Activated CD4-positive, CD25-positive, alpha-beta regulatory T cell (primary cell): ENCODE measurements around the gene PPP1R16B.

Experiments
- DNase-seq, 4 experiments: peaks; one replicate each; lab custom pipeline; 2025; lab: John Stamatoyannopoulos, UW

The PPP1R16B gene

DNA sequence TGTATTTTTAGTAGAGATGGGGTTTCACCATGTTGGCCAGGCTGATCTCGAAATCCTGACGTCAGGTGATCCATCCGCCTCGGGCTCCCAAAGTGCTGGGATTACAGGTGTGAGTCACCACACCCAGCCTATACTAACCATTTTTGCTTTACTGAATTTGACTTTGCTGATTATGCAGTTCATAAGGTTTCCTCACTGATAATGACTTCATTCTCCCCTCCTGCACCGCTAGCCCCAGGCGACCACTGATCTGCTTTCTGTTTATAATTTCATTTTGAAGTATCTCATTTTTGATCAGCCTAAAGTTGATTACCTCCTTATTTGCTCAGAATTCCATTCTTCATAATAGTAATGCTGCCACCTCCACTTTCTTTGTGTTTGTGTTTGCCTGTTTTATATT, 72.0 kb downstream of the PPP1R16B start:
- no peak for DNase-seq

DNA sequence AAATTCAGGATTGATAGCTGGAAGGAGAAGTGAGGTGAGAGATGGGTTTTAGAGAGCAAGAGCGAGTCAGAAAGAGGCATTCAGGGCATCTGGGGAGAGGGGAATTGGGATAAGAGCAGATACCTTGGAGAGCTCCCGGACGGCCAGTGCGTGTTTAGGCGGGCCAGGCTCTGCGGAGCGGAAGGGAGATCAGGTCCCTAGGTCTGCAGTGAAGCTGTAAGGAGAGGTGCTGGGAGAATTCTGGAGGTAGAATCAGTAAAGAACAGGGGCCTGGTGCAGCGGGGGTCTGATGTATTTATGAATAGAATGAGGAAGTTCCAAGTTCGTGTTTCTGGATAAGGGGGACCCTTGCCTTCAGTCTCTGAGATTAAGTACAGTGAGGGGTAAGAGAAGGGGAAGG, 73.4 kb downstream of the PPP1R16B start:
- DNase-seq = no peak

DNA sequence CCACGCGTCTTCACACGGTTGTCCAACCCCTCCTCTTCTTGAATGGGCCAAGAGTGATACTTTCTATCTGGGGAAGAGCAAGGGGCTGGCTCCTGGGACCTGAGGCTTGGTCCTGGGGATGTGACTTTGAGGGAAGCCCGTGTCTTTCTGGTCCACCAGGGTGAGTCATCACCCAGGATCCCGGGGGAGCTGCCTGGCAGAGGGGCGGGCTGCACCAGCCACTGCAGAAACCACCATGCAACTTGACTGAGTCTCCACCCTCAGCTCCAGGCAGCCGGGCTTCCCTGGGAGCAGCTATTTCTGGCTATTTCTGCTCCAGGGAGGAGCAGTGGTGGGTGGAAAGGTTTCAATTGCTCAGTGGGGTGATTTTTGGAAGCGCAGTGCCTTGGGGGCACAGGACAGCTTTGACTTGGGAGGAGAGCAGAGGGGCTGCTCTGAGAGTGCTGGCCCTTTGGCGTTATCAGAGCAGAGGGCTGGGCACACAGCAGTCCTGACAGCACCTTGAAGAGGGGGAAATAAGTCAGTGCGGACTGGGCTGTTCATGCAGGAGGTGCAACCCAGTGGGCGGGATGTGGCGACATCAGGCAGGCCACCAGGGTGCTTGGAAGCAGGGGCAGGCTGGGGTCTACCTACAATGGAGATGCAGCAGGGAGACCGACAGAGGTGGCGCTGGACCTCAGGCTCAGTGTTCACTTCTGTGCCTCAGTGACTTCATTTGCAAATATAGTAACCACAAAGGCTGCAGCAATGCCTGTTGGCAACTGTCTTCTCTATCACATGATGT, 75.6 kb downstream of the PPP1R16B start:
- DNase-seq = no peak

DNA sequence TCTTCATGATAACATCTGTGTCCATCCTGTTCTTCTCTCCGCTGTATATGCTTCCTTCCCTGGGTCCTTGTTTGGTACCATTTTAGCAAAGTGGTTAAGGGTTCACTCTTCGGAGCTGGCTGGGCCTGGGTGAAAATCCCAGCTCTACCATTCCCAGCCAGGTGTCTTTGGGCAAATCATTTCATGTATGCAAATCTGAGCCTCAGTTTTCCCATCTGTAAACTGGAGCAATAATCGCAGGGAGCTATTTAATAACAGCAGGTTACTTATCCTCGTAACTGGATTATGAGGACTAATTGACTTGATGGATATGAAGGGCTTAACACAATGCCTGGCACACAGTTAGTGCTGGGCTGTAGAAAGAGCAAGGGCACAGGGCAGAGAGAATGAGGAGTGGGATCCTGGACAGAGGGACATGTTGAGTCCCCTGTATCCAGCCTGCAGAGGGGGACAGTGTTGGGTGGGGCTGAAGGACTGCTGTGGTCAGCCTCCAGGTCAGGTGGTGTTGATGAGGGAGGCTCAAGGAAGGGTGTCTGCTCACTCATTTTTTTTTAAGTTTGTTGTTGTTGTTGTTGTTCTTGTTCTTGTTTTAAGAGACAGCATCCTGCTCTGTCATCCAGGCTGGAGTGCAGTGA, 76.4 kb downstream of the PPP1R16B start:
- no peak for DNase-seq

DNA sequence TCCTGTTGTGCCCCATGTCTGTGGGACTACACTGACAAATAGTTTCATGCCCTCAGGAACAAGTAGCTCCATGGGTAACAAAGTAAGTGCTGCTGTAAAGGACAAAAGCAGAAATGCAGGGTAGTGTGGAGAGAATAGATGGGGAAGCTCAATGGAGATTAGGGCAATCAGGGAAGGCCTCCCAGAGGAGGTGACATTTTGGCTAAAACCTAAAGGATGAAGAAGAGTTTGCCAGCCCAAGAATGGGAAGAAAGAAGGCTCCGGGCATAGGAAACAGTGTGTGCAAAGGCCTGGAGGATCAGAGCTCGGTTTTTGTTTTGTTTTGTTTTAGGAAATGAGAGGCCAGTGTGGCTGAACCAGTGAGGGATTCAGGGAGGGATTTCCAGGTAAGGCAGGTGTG, 77.1 kb downstream of the PPP1R16B start:
- no peak for DNase-seq

DNA sequence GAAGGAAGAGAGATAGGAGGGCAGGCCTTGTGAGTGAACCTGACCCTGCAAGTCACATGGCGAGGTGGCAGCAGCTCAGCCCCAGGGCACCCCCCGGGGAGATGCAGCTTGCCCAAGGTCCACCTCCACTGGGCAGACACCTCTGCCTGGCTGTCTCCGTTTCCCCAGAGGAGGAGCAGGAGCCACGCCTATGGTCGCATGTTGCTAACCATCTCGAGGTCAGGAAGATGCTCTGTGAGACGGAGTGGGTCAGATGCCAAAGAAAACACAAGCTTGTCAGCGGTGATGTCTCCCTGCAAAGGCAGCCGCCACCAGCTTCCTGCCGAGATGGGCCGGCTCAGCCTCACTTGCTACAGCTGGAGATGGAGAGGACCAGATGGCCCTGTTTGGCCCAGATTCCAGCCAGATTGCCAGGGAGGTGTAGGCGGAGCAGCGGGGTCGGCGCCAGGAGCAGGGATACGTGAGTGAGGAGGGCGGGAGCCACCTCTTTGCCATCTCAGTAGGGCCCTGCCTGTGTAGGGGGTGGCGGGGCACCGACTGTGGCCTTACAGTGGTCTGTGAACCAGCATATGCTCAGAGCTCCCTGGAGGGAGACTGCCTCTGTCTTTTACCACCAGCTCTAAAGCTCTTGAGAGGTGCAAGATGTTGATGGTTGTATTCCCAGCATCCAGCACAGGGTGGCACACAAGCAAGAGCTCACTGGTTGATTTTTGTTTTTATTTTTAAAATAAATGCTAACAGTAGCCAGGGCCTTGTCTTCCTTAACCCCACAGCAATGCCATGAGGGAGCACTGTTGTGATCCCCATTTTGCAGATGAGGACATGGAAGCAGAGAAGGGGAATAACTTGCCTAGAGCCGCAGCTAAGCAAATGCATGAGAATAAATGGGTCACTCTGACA, 77.8 kb downstream of the PPP1R16B start:
- DNase-seq = no peak

DNA sequence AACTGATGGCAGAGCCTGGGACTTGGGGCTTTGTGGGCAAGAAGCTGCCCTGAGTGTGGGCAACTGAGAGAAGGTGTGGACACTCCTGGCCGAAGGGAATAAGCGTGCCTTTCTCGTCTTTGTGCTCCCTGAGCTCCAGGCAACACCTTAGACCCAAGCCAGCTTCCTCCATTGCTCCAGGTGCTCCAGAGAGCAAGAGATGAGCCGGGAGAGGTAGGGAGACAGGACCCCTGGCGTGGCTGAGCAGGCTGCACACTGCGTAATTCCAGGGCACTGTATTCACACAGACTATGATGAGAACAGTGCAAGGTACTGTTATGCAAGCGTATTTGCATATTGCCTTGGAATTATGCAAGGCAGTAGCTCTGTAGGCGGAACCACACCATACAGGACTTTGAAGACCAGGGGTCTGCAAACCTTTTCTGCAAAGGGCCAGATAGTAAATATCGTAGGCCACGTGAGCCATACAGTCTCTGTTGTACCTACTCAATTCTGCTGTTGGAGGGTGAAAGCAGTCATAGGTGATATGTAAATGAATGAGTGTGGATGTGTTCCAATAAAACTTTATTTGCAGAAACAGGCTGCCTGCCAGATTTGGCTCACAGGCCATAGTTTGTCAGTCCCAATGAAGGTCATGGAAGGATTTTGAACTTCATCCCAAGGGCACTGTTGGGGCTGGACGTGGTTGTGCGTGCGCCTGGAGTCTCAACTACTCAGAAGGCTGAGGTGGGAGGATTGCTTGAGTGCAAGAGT, 78.7 kb downstream of the PPP1R16B start:
- no peak for DNase-seq

DNA sequence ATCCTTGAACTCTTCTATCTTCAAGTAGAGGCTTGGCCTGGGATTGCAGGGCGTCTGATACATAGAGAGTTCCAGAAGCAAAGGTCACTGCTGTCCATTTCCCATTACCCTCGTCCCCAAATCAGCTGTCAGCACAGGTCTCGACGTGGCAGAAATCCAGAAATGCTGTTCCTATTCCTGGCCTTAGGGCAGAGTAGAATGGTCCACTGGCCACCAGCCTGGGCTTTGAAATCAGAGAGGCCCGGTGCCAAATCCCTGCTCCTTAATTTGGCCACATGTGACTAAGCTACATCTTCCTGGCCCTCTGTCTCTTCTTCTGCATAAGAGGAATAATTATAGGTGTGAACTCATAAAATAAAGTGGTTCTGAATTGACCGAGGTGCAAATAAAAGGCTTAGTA, 79.9 kb downstream of the PPP1R16B start:
- DNase-seq = no peak

DNA sequence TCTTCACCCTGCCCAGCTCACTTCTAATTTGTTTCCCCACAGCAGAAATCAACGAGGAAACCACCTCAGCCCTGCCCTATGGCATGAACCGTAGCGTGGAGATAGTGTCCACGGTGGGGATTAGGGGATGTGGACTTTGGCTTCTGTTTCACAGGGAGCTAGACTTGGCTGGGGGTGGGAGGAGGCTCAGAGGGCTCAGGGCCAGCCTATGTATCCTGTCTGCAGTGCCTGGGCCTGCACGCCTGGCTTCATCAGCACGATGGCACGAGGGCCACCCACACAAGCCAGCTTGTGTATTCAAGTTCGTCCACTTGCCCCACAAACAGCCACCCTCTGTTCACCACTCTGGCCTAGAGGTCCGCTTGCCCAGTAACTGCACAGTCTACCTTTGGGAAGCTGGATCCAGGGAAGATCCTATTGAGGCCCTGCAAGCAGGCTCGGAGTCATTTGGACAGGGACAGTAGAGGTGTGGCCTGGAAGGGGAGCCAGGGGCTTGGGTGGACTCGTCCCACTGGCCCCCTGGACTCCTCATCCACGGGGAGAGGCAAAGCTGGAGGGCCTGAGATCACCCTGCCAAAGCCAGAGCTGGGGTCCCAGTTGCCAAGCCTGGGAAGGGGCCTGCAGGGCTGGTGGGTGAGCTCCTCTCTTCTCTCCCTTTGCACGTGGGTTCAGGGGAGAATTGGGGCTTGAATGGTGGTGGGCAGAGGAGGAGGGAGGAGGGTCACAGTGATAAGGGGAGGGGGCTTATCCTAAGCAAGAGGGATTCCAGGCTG, 82.7 kb downstream of the PPP1R16B start:
- DNase-seq = no peak

DNA sequence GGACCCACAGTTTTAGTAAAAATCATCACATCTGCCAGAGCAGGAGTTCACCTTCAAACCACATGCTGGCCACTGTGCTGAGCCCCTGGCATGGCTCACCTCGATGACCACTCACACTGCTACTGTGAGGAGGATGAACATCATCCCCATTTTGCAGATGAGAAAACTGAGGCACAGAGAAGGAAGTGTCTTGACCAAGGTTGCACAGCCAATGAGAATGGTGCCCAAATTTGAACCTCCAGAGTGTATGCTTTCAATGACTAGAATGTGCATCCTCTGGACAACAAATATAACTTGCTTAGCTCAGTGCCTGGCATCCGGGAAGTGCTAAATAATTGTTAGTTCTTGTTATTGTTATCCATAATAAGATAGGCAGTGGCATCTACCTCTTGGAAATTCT, 83.6 kb downstream of the PPP1R16B start:
- no peak for DNase-seq

DNA sequence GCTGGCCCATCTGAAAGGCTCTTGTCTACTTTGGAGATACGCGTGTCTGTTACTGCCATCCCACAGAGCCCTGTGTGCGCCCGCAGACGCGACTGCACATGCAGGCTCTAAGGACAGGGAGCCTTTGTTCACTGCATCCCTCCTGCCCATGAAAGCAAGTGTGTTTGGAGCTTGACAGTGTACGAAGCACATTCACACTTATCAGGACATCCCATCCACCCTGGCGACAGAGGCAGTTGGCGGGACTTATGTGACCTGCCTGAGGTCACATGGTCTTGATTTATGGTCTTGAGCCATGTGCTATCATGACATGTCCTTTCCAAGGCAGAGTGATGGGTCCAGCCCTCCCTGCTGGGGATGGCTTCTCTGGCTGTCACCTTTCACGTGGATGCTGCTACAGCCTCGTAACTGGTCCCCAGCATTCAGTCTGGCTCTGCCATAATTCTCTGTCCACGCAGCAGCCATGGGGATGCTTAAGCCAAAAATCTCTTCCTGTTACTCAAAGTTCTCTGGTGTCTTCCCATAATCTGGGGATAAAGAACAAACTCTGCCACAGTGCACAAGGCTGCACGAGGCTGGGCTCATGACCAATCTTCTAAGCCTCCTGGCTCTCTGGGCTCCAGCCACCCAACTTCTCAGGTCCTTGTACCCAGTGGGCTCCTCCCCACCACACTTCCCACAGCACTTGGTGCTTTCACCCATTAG, 84.4 kb downstream of the PPP1R16B start:
- no peak for DNase-seq

DNA sequence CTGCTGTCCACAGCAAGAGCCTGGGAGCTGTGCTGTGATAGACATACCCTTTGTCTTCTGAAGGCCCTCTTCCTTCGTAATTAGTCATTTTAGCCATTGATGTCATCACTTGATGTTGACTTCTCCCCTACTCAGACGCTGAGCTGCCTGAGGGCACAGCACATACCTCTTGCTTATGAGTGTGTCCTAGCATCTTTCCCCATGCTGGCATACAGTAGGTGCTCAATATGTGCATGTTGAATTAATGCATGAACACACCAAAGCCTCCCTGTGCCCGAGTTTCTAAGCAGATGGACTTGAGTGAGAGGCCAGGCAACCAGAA, 85.0 kb downstream of the PPP1R16B start:
- DNase-seq = no peak

DNA sequence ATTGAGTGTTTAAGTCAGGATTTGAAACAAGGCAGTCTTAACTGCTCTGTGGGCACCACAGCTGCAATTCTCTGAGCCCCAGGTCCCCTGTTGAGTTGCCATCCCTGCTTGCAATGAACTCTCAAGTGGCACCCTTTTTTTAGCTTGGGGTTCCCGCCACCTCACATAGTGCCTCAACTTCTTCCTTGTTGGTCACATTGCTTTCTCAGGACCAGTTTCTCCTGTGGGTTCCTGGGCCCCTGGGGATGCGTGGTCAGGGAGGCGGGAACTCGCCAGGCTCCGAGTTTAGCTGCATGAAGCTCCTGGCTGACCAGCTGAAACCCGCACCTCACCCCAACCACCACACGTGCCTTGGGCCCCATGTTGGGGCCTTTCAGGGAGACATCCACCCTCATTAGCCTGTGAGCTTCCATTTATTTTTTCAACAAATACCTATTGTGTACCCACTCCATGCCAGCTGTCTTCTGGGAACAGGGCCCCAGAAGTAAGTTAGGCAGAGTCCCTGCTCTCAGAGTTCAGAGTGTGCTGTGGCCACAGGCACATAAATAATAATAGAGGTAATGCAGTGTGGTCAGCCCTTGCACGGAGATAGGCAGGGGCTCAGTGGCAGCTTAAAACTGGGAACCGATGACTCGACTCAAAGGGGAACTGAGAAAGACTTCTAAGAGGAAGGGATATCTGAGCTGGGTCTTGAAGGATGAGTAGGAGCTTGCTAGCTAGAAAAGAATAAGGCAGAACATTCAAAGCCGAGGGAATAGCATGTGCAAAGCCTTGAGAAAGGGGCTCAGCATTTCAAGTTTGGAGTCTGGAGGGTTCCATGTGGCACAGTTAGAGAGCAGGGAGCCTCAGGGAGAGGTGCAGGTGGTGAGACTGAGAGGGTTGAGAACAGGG, 86.8 kb downstream of the PPP1R16B start:
- DNase-seq = no peak

DNA sequence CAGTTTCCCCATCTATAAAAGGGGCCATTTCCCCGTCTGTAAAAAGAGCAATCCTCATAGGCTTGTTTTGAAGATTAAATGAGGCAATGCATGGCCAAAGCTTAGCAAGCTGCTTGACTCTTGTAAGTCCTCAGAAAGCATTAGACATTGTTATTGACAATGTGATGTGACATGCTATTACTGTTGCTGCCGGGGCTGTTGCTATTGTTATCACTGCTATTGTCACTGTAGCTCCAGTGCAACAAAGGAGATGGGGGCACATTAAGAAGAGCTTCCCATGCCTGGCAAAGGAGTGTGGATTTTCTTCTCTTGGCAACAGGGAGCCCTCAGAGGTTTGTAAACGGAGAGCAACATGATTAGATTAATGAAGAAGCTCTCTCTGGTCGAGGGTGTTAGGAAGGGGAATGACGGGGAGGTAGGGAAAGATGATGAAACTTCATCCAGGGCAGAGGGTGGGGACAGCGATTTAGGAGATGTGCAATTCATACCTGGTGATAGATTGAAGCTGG, 87.6 kb downstream of the PPP1R16B start:
- DNase-seq = no peak

DNA sequence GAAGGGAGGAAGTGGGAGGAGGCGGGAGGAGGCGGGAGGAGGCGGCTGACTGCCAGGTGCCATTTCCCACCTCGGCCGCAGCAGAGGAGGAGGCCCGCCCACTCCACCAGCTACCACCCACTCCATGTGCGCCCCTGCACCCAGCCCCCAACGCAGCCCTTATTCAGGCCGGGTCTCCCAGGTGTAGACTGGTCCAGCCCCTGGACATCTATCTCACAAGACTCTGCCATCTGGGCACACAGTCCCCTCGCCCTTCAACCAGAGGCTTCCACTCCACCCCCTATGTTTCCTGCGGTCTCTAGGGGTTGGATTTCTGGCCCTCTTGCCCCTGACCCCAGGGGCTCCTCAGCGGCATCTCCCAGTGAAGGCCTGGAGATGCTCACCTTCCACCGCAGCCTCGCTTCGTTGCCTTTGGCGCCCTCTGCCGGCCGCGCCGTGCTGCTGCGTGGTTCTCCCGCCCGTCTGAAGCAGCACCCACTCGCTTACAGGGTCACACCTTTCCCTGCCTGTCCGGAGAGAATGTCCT, 88.1 kb downstream of the PPP1R16B start:
- DNase-seq = peak; percentile 59 to 75 (median 62)

DNA sequence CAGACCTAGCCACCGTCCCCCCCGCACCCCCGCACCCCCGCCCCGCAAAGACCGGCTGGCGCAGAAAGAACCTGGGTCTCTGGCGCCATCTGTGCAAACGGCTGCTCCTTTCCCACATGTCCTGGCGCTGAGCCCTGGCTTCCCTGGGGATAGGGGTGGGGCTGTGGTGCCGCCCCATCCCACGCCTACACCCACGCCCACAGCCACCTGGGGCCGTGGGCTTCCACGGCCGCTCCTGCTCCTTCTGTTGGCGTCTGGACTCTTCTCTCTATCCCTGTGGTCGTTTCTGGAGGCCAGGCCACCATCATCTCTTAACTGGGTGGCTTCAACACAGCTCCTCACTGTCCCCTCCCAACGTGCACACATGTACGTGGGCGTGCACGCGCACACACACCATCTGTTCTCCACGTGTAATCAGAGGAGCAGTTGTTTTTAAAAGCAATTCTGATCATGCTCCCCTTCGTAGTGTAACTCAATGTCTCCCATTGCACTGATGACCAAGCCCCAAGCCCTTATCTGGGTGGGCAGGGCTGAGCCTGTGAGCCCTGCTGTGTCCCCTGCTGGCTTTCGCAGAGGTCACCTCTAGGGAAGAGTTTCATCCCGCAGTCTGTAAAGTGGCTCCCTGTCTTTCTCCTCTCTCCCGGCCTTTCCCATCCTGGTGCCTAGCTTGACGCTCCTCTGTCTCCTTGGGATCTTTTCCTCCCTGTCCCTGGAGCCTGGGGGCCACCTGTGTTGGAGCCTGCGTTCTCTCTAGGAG, 88.8 kb downstream of the PPP1R16B start:
- no peak for DNase-seq

DNA sequence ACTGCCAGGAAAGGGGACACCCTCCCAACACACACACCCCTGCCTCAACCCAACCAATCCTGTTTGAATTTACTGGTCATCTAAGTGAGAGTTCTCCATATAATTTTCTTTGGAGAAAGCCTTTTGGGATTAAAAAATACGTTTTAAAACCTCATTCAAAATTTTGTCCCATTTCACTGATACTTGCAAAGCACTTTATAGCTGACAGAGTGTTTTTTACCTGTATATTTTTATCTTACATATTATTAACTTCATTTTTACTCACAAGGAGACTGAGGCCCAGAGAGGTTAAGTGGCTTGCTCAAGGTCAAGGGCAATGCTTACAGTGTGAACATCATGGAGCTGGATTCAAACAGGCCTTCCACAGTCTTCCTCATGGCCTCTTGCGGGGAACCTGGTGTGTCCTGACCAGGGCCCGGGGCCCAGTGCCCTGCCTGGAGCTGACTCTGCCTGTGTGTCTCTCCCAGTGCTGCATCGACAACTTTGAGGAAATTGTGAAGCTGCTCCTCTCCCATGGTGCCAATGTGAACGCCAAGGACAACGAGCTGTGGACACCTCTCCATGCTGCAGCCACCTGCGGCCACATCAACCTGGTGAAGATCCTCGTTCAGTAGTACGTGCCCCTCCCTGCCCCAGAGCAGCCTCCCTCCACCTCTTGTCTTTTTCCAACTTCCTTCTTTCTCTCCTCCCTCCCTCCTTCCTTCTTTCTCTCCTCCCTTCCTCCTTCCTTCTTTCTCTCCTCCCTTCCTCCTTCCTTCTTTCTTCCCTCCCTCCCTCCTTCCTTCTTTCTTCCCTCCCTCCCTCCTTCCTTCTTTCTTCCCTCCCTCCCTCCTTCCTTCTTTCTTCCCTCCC, 89.8 kb downstream of the PPP1R16B start:
- DNase-seq = no peak
